HUES64 (cell line): ENCODE data around the gene KCNA2.

Experiments used
- H3K27ac ChIP-seq: 2 replicates; pipeline ENCODE4 v1.7.0; 2013; ENCODE audit warnings: low read depth, low read length, inconsistent platforms
- H3K27me3 ChIP-seq: 2 replicates; pipeline ENCODE4 v1.6.1; 2013; ENCODE audit warnings: mild to moderate bottlenecking, low read length; ENCODE audit not compliant: insufficient read depth
- H3K36me3 ChIP-seq: 2 replicates; pipeline ENCODE4 v1.6.1; 2013; ENCODE audit warnings: mild to moderate bottlenecking, low read length; ENCODE audit not compliant: insufficient read depth
- H3K4me1 ChIP-seq: 2 replicates; pipeline ENCODE4 v1.6.1; 2013; ENCODE audit warnings: mild to moderate bottlenecking, low read length, moderate library complexity; ENCODE audit not compliant: insufficient read depth
- H3K4me3 ChIP-seq: 2 replicates; pipeline ENCODE4 v1.5.1; 2013; ENCODE audit warnings: mild to moderate bottlenecking, low read length, moderate library complexity
- H3K9ac ChIP-seq: 2 replicates; pipeline ENCODE4 v1.6.1; 2013; ENCODE audit warnings: mild to moderate bottlenecking, low read depth, low read length
- H3K9me3 ChIP-seq: 2 replicates; pipeline ENCODE4 v1.6.1; 2013; ENCODE audit warnings: low read depth, low read length; ENCODE audit not compliant: insufficient read depth
- WGBS: fragments of 150-250, 120-280 bp; methylation state at CpG from one replicate; pipeline ENCODE4 v1.1.7; 2013; ENCODE audit warnings: missing lambda C conversion rate; 5-methylcytosine and 5-hydroxymethylcytosine counted together

KCNA2 gene

DNA sequence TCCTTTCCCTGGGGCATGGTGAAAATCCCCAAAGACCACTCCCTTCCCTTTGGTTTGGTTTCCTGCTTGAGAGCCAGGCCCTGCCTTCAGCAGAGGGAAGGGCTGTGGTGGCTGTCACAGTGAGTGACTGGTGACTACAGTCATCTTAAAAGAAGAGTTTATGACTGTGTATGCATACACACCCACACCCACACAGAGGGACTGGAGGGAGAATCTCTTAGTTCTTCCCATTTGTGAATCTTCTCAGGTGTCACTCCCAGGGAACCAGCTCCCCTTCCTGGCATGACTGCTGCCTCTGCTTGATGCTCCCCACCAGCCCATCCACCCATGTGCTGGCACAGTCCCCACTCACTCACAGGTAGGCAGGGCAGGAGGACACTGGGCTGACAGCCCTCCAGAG is 3.9 kb upstream of the KCNA2 start:
- H3K9me3 ChIP-seq = no peaks in the 10 kb centered on the region
- H3K4me1 ChIP-seq = peaks cover 13% of the 10 kb centered on the region; the same call in 1 of the 2 replicates
- no peaks in the 10 kb centered on the region for H3K36me3 ChIP-seq
- H3K27me3 ChIP-seq = peaks cover 97% of the 10 kb centered on the region
- H3K9ac ChIP-seq = no peak overlapping the region
- H3K27ac ChIP-seq = no peak overlapping the region
- no peak overlapping the region for H3K4me3 ChIP-seq

DNA sequence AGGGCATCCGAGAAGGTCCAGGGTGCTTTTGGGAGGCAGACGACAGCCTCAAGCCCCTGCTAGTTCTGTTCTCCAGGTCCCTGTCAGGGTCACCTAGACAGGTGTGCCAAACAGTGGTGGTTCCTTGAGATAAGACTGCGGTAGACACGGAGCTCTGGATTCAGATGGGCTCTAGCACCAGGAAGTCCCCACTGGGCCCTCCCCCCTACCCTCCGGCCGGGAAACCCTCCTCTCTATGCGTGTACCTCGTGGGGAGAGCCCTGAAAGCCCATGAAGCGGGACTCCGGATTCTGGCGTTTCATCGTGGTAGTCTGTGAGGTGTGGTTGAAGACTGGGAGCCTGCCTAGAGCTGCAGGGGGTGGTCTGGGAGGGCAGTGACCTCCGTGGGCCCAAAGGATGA is 2.1 kb upstream of the KCNA2 start:
- Histone ChIP-seq H3K4me3 (peak overlapping the region; percentile 28; the same call in 1 of the 2 replicates), H3K27me3 (peaks cover 97% of the 10 kb centered on the region), H3K36me3 (no peaks in the 10 kb centered on the region), H3K9me3 (no peaks in the 10 kb centered on the region), H3K9ac (no peak overlapping the region), H3K27ac (no peak overlapping the region), H3K4me1 (peaks cover 13% of the 10 kb centered on the region; the same call in 1 of the 2 replicates)
- 32% methylated on average over 13 of the region's 13 CpGs for WGBS

- H3K36me3 ChIP-seq = no peaks in the 10 kb centered on the region
- 5% methylated on average over 28 of the region's 28 CpGs for WGBS
- H3K4me3 ChIP-seq = peak overlapping the region; percentile 28; the same call in 1 of the 2 replicates
- H3K27ac ChIP-seq = no peak overlapping the region
- peaks cover 13% of the 10 kb centered on the region; the same call in 1 of the 2 replicates for H3K4me1 ChIP-seq
- H3K9me3 ChIP-seq = no peaks in the 10 kb centered on the region
- peaks cover 98% of the 10 kb centered on the region for H3K27me3 ChIP-seq
- no peak overlapping the region for H3K9ac ChIP-seq
Measured at GRCh38 chr1:110607536-110608230, 1.5 kb upstream of the KCNA2 start.

GRCh38 chr1:110606657-110607535 is 738 bp upstream of the KCNA2 start:
- Histone ChIP-seq H3K4me3 (peak overlapping the region; percentile 61), H3K36me3 (no peaks in the 10 kb centered on the region), H3K9me3 (no peaks in the 10 kb centered on the region), H3K9ac (0 out of 2 replicates have a peak overlapping the region, but pooled peaks have one; percentile 5), H3K27ac (no peak overlapping the region), H3K4me1 (peaks cover 13% of the 10 kb centered on the region; the same call in 1 of the 2 replicates), H3K27me3 (peaks cover 91% of the 10 kb centered on the region)
- WGBS = under 1% methylated on average over 94 of the region's 94 CpGs

GRCh38 chr1:110605446-110605845 is 712 bp downstream of the KCNA2 start:
- H3K9me3 ChIP-seq = no peaks in the 10 kb centered on the region
- H3K4me1 ChIP-seq = peaks cover 13% of the 10 kb centered on the region; the same call in 1 of the 2 replicates
- WGBS = 80% methylated on average over 6 of the region's 6 CpGs
- H3K27ac ChIP-seq = no peak overlapping the region
- no peak overlapping the region for H3K9ac ChIP-seq
- no peaks in the 10 kb centered on the region for H3K36me3 ChIP-seq
- H3K4me3 ChIP-seq = peak overlapping the region; percentile 61
- H3K27me3 ChIP-seq = peaks cover 81% of the 10 kb centered on the region

GRCh38 chr1:110604586-110605148 is 1.5 kb downstream of the KCNA2 start:
- Histone ChIP-seq H3K9ac (no peak overlapping the region), H3K36me3 (no peaks in the 10 kb centered on the region), H3K27ac (no peak overlapping the region), H3K4me3 (no peak overlapping the region), H3K9me3 (no peaks in the 10 kb centered on the region), H3K4me1 (peaks cover 13% of the 10 kb centered on the region; the same call in 1 of the 2 replicates), H3K27me3 (peaks cover 74% of the 10 kb centered on the region)
- WGBS = 94% methylated on average over 9 of the region's 9 CpGs

GRCh38 chr1:110603058-110603457 is 3.1 kb downstream of the KCNA2 start:
- H3K9ac ChIP-seq = no peak overlapping the region
- no peak overlapping the region for H3K4me3 ChIP-seq
- H3K4me1 ChIP-seq = peaks cover 12% of the 10 kb centered on the region; the same call in 1 of the 2 replicates
- no peak overlapping the region for H3K27ac ChIP-seq
- WGBS = 95% methylated on average over 3 of the region's 3 CpGs
- peaks cover 58% of the 10 kb centered on the region for H3K27me3 ChIP-seq
- H3K36me3 ChIP-seq = no peaks in the 10 kb centered on the region
- H3K9me3 ChIP-seq = no peaks in the 10 kb centered on the region

DNA sequence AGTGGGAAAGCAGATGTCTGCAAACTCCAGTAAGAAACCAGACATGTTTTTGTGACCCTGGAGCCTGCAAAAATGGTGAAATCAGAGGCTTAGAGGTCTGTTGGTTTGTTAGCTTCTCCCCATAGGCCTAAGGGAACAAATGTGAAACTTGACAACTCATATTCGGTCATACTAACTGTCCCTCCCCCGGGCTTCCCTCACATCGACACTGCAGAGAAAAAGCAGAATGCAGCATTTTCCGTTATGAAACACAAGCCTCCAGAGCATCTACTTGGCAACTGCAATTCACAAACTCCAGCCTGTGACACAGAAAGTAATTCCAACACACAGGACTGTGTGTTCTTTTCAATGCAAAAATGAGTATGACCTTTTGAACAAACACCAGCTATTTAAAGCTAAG is 3.7 kb downstream of the KCNA2 start:
- Histone ChIP-seq H3K4me1 (peaks cover 9% of the 10 kb centered on the region; the same call in 1 of the 2 replicates), H3K4me3 (no peak overlapping the region), H3K36me3 (no peaks in the 10 kb centered on the region), H3K9ac (no peak overlapping the region), H3K27me3 (peaks cover 57% of the 10 kb centered on the region), H3K9me3 (no peaks in the 10 kb centered on the region), H3K27ac (no peak overlapping the region)
- 83% methylated on average over 4 of the region's 4 CpGs for WGBS

- no peak overlapping the region for H3K9ac ChIP-seq
- H3K27ac ChIP-seq = no peak overlapping the region
- H3K9me3 ChIP-seq = no peaks in the 10 kb centered on the region
- no peaks in the 10 kb centered on the region for H3K36me3 ChIP-seq
- 80% methylated on average over 5 of the region's 5 CpGs for WGBS
- H3K4me1 ChIP-seq = peaks cover 9% of the 10 kb centered on the region; the same call in 1 of the 2 replicates
- no peak overlapping the region for H3K4me3 ChIP-seq
- peaks cover 55% of the 10 kb centered on the region for H3K27me3 ChIP-seq
Measured at GRCh38 chr1:110601332-110601731, 4.8 kb downstream of the KCNA2 start.

DNA sequence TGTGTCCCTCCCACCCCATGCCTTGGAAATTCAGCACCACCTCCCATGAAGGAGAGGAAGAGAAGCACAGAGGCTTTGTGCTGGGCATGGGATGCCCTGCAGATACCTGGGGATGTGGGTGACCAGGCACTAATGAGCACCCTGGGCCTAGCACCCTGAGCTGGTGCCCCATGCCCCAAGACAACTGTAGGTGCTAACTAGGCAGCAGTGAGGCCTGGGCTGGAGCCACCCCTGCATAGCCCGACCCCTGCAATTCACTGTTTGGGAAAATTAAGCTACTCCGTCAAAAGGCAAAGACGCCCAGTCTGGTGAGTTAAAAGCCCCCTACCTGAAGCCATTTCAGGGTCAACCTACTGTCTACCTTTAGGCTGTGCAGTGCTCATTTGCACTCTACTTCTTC is 5.4 kb downstream of the KCNA2 start:
- Histone ChIP-seq H3K27me3 (peaks cover 49% of the 10 kb centered on the region), H3K27ac (no peak overlapping the region), H3K9me3 (no peaks in the 10 kb centered on the region), H3K4me1 (peaks cover 6% of the 10 kb centered on the region; the same call in 1 of the 2 replicates), H3K9ac (no peak overlapping the region), H3K36me3 (no peaks in the 10 kb centered on the region), H3K4me3 (no peak overlapping the region)
- WGBS = 95% methylated on average over 3 of the region's 3 CpGs

GRCh38 chr1:110597966-110598365 is 8.2 kb downstream of the KCNA2 start:
- no peak overlapping the region for H3K27ac ChIP-seq
- H3K36me3 ChIP-seq = no peaks in the 10 kb centered on the region
- H3K27me3 ChIP-seq = peaks cover 35% of the 10 kb centered on the region
- WGBS = 90% methylated on average over 5 of the region's 5 CpGs
- no peak overlapping the region for H3K9ac ChIP-seq
- no peaks in the 10 kb centered on the region for H3K4me1 ChIP-seq
- H3K9me3 ChIP-seq = no peaks in the 10 kb centered on the region
- H3K4me3 ChIP-seq = no peak overlapping the region
